HUES48 (cell line): ENCODE data around the gene DNAJC28.
"Not testable (repeated sequence)": the region's sequence is repeated elsewhere in the genome, so short reads cannot be mapped to it uniquely, and the experiment has no call there.

Experiments used
- H3K27ac ChIP-seq: one replicate; pipeline ENCODE4 v1.7.0; 2013; ENCODE audit warnings: low read depth, low read length, inconsistent platforms
- H3K27me3 ChIP-seq: 2 replicates; pipeline ENCODE4 v1.6.1; 2013; ENCODE audit warnings: mild to moderate bottlenecking, low read length; ENCODE audit not compliant: control insufficient read depth, insufficient read depth
- H3K36me3 ChIP-seq: 2 replicates; pipeline ENCODE4 v1.6.1; 2013; ENCODE audit warnings: low read length; ENCODE audit not compliant: control insufficient read depth, insufficient read depth
- H3K4me1 ChIP-seq: 2 replicates; pipeline ENCODE4 v1.6.1; 2013; ENCODE audit warnings: mild to moderate bottlenecking, low read length; ENCODE audit not compliant: control insufficient read depth, insufficient read depth
- H3K4me3 ChIP-seq: 2 replicates; pipeline ENCODE4 v1.5.1; 2013; ENCODE audit warnings: mild to moderate bottlenecking, low read depth, low read length
- H3K9ac ChIP-seq: 2 replicates; pipeline ENCODE4 v1.6.1; 2013; ENCODE audit warnings: mild to moderate bottlenecking, low read depth, low read length, moderate library complexity
- H3K9me3 ChIP-seq: 2 replicates; pipeline ENCODE4 v1.6.1; 2013; ENCODE audit warnings: low read length; ENCODE audit not compliant: control insufficient read depth, insufficient read depth

Gene DNAJC28

DNA sequence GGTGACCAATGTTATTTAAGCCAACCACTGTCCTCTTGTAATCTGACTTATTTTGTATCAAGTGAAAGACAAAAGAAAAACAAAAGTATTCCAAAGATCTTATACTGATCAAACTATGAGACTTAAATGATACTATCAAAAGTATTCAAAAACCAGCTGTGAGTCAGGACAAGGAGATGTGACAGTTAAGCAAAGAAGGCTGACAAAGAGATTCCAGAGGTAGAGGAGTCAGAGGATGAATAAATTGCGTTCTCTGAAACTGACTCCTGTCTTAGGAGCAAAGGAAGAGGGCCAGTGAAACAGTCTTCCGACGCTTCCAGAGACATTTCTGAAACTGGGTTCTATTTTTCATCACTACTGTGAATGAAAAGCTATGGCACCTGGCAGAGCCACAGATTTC, 32.7 kb downstream of the DNAJC28 start:
- Histone ChIP-seq H3K36me3 (peaks cover 30% of the 10 kb centered on the region), H3K27ac (no peak overlapping the region), H3K9ac (no peak overlapping the region), H3K27me3 (no peaks in the 10 kb centered on the region), H3K9me3 (no peaks in the 10 kb centered on the region), H3K4me1 (no peaks in the 10 kb centered on the region), H3K4me3 (no peak overlapping the region)

DNA sequence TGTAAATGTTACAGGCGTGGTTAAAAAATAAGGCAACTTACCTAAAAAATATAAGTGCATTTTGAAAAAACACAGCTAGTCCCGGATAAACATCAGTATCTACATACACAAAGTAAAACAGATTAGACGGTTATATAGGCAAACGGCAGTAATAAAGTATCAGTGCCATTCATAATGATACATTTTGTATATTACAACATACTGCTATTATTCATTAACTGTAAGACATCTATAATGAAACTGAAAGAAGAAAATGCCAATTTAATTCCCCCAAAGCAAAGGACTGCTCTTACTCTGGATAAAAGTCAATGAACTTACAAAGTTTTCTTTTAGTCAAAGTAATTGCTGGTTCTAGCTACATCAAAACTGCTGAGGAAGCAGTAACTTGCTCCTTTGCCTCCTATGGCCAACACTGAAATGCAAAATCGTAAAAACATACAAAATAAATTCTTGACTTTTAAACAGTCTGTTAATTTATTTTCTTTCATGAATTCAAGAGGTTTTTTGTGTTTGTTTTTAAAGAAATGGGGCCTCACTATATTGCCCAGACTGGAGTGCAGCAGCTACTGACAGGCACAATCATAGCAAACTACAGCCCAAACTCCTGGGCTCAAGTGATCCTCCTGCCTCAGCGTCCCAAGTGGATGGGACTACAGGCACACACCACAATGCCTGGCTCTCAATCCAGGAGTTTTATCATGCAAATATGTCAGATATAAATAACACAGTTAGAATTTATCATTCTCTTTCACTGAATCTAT, 35.6 kb downstream of the DNAJC28 start:
- no peaks in the 10 kb centered on the region for H3K9me3 ChIP-seq
- no peak overlapping the region for H3K27ac ChIP-seq
- no peak overlapping the region for H3K4me3 ChIP-seq
- no peaks in the 10 kb centered on the region for H3K4me1 ChIP-seq
- no peaks in the 10 kb centered on the region for H3K27me3 ChIP-seq
- H3K36me3 ChIP-seq, result peaks cover 36% of the 10 kb centered on the region
- H3K9ac ChIP-seq, result no peak overlapping the region

DNA sequence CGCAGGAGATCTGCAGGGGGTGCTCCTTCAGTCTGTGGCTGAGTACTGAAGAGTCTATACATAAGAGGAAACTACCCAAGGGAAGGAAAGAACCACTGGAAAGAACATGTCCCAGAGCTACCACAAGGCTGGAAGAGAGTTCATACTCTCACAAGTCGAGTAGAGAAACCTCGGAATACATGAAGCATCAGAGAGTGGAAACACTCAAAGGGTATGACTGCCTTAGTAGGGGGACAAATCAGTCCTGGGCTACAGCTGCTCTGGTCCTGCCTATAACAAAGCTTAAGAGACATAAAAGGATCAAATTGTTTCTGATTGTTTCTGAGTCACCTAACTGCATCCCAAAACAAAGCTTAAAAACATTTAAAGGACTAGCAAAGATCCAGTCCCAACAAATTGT, 39.2 kb downstream of the DNAJC28 start:
- H3K9me3 ChIP-seq, result no peaks in the 10 kb centered on the region
- H3K27me3 ChIP-seq, result no peaks in the 10 kb centered on the region
- no peak overlapping the region for H3K4me3 ChIP-seq
- peaks cover 22% of the 10 kb centered on the region for H3K36me3 ChIP-seq
- no peak overlapping the region for H3K9ac ChIP-seq
- H3K27ac ChIP-seq, result no peak overlapping the region
- H3K4me1 ChIP-seq, result no peaks in the 10 kb centered on the region

DNA sequence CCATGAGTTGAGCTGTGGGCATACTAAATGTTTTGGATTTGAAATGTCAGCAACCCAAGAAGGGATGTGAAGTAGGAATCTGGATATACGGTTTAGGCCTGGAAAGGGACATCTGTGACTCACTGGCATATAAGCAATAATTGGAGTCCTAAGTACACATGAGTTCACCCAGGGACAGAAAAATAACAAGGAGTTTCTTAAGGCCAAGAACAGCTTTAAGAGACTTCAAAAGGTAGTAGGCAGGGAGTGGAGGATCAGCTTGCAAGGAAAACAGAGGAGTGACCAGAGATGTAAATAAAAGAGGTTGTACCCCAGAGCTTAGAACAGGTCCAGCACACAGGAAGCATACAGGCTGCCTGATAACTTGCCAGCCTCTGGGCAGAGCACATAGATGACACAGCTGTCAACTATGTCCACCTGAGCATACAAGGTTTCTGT, 39.9 kb downstream of the DNAJC28 start:
- Histone ChIP-seq H3K36me3 (peaks cover 21% of the 10 kb centered on the region), H3K9me3 (no peaks in the 10 kb centered on the region), H3K9ac (no peak overlapping the region), H3K4me1 (no peaks in the 10 kb centered on the region), H3K27ac (no peak overlapping the region), H3K4me3 (no peak overlapping the region), H3K27me3 (no peaks in the 10 kb centered on the region)

DNA sequence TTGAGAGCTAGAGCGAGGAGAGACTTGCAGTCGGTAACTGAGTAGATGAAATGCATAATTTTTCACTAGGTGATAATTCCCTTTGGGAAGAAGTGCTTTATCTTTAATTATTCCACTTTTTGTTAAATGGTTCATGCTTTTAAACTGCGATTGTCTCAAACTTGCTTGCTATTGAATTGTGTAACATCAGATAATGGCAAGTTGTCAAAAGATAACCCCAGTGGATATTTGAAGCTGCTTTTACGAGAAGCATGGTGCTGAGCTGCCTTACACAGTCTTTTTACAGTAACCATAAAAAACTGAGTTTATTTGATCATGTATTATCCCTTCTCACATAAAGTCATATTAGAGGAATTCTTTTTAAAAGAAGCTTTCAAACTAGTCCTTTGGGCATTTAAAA, 41.9 kb downstream of the DNAJC28 start:
- Histone ChIP-seq H3K4me1 (no peaks in the 10 kb centered on the region), H3K4me3 (no peak overlapping the region), H3K27ac (no peak overlapping the region), H3K36me3 (peaks cover 8% of the 10 kb centered on the region), H3K27me3 (no peaks in the 10 kb centered on the region), H3K9me3 (no peaks in the 10 kb centered on the region), H3K9ac (no peak overlapping the region)

DNA sequence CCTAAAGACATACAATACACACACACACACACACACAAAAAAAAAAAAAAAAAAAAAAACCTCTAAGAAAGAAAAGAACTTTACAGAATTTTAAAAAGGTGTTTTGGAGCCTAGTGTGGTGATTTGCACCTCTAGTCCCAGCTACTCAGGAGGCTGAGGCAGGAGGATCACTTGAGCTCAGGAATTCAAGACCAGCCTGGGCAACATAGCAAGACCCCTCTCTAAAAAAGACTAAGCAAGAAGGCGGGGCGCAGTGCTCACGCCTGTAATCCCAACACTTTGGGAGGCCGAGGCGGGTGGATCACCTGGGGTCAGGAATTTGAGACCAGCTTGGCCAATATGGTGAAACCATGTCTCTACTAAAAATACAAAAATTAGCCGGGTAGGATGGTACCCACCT, 44.9 kb downstream of the DNAJC28 start:
- H3K9me3 ChIP-seq, H3K27me3 ChIP-seq, H3K4me3 ChIP-seq, H3K4me1 ChIP-seq, H3K36me3 ChIP-seq, H3K27ac ChIP-seq, H3K9ac ChIP-seq: not testable (repeated sequence)

DNA sequence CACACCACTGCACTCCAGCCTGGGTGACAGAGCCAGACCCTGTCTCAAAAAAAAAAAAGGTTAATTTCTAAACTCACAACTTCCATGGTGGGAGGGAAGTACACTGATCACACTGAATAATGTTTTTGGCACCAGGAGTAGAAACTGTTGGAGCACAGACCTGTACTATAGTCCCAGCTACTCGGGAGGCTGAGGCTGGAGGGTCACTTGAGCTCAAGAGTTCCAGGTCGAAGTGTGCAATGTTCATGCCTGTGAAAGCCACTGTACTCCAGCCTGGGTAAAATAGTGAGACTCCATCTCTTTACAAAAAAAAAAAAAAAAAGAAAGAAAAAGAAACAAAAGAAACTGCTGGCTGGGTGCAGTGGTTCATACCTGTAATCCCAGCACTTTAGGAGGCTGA, 47.0 kb downstream of the DNAJC28 start:
- Histone ChIP-seq H3K36me3 (0 out of 2 replicates have a peak, but pooled peaks cover 6% of the 10 kb centered on the region), H3K4me3 (no peak overlapping the region), H3K4me1 (no peaks in the 10 kb centered on the region), H3K27ac (no peak overlapping the region), H3K27me3 (no peaks in the 10 kb centered on the region), H3K9me3 (no peaks in the 10 kb centered on the region), H3K9ac (no peak overlapping the region)

DNA sequence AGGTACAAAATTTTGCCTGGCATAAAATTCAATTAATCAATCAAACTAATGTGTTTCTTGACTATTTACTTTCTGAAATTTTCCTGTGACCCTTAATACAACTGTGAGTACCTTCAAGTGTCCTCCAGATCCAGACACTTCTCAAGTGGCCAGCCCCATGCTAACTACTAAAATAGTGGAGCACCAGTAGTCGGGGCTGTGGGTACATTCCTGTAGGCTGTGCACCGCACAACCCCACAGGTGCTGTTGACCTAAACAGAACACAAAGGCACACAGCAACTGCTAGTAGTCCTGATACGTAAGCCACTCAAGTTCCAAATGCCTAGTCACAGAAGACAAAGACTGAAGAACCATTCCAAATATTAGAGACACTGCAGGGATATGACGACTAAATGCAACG, 48.3 kb downstream of the DNAJC28 start:
- no peak overlapping the region for H3K27ac ChIP-seq
- no peak overlapping the region for H3K4me3 ChIP-seq
- no peaks in the 10 kb centered on the region for H3K4me1 ChIP-seq
- H3K9ac ChIP-seq, result no peak overlapping the region
- no peaks in the 10 kb centered on the region for H3K9me3 ChIP-seq
- H3K36me3 ChIP-seq, result peaks cover 8% of the 10 kb centered on the region; the same call in 1 of the 2 replicates
- H3K27me3 ChIP-seq, result no peaks in the 10 kb centered on the region

DNA sequence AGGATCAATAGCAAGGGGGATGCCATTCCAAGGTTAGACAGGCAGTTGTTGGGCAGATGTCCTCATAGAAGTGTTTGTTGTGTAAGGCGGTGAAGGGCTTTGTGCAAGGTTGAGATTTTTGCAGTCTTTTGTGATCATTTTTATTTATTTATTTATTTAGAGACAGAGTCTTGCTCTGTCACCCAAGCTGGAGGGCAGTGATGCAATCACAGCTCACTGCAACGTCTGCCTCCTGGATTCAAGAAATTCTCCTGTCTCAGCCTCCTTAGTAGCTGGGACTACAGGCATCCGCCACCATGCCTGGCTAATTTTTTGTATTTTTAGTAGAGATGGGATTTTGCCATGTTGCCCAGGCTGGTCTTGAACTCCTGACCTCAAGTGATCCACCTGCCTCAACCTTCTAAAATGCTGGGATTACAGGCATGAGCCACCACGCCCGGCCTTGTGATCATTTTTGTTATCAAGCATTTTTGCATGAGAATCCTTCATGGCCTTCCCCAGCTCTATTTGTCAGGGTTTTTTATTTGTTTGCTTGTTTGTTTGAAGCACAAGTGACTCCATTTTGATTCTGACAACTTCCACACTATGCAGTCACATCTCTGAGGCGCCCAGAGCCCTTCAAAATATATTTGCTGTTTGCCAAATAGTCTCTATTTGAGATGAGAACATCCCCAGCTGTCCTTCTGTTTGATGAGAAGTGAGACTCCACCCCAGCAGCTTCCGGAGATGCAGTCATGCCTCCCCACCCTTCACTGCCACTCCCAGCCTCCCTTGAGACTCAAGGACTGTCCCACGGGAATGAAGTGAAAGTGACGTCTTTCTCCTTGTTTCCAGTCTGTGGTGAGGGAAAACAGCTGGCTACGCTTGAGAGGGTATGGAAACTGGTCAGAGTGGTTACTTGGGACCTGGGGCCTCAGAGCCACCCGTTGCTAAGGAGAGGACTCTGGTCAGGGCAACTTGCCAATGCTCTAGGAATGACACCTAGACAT, 49.7 kb downstream of the DNAJC28 start:
- H3K36me3 ChIP-seq, result peaks cover 18% of the 10 kb centered on the region
- no peak overlapping the region for H3K9ac ChIP-seq
- no peaks in the 10 kb centered on the region for H3K4me1 ChIP-seq
- no peak overlapping the region for H3K4me3 ChIP-seq
- H3K27me3 ChIP-seq, result no peaks in the 10 kb centered on the region
- H3K27ac ChIP-seq, result no peak overlapping the region
- H3K9me3 ChIP-seq, result no peaks in the 10 kb centered on the region
